AG04449 (cell line): ENCODE results near the gene GPATCH2L.

ENCODE experiments used
- CTCF ChIA-PET: fragments of 350-600 bp; formaldehyde crosslinking; extraction: SDS; loops from one replicate; lab custom pipeline; 2021; ENCODE audit warnings: antibody characterized with exemption; lab: Yijun Ruan, JAX
- POLR2A ChIA-PET: fragments of 400-600, 350-600 bp; formaldehyde crosslinking; extraction: SDS; loops from one replicate; lab custom pipeline; 2020; ENCODE audit warnings: antibody characterized with exemption, inconsistent platforms; lab: Yijun Ruan, JAX
- DNase-seq: peaks from one replicate; pipeline ENCODE4 v3.0.0-alpha.2; 2010; ENCODE audit warnings: low read depth, low spot score
- H3K4me3 ChIP-seq: 2 replicates; pipeline ENCODE4 v1.5.1; 2011; ENCODE audit warnings: low read depth, mild to moderate bottlenecking, control low read depth, low read length
- CTCF ChIP-seq: IDR thresholded peaks from one replicate; pipeline ENCODE4 v1.5.1; 2011; ENCODE audit warnings: mild to moderate bottlenecking, moderate library complexity, low read length, control low read depth, inconsistent platforms; ENCODE audit not compliant: insufficient read depth; ENCODE audit errors: missing control alignments

GPATCH2L gene

DNA sequence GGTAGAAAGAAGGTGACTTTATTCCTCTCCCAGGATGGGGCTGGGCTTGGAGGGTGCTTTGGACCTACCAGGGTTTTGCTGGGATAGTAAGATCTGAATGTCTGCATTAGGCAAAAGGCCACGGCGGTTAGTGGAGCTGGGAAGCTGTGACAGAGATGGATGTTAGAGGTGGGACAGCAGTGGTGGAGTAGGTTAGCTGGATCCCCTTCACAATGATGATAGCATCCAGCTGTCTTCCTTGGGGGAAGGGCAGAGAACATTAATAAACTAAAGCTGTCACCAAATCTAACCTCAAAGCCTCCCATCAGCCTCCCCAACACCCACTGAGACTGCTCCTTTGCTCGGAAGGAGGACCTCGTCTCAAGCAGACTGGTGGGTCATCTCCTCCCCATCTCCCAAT lies 104.8 kb downstream of the GPATCH2L start:
- CTCF ChIA-PET = no interaction called here
- no peak for DNase-seq
- POLR2A ChIA-PET = no interaction called here
- TF ChIP-seq CTCF = no peak
- H3K4me3 ChIP-seq = no peak overlapping the region

DNA sequence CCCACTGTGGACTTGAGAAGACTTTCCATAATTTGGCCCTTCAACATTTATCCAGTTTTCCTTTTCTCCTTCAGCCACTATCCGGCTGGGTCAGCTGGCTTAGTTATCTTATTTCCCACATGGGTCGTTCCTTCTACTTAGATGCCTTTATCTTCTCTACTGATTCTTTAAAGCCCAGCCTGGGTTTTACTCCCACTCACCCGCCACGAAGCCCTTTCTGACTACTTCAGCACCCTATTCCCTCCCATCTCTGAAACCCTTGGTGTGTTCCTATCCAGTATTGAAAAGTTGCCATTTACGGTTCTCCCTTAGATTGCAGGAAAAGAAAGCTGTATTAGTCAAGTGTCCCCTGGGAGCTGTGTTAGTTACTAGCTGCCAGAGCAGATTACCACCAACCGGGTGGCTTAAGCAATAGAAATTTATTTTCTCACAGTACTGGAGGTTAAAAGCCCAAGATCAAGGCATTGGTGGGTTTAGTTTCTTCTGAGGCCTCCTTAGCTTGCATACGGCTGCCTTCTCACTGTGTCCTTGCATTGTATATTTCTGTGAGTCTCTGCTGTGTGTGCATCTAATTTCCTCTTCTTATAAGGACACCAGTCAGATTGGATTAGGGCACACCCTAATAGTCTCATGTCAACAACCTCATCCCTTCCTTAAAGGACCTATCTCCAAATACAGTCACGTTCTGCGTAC lies 105.5 kb downstream of the GPATCH2L start:
- ChIA-PET CTCF (interaction anchor here (1.0 kb wide), 1 partner anchor 10 kb away, joined by 3 read pairs; no protein-coding TSS in a partner anchor), POLR2A (no interaction called here)
- no peak overlapping the region for H3K4me3 ChIP-seq
- DNase-seq = peak; percentile 10
- no peak for TF ChIP-seq CTCF

GRCh38 chr14:76257842-76258397 lies 106.2 kb downstream of the GPATCH2L start:
- DNase-seq = no peak

GRCh38 chr14:76259029-76259735 lies 107.5 kb downstream of the GPATCH2L start:
- POLR2A ChIA-PET = no interaction called here
- H3K4me3 ChIP-seq = no peak overlapping the region
- DNase-seq = no peak
- CTCF ChIA-PET = interaction anchor here (1.6 kb wide), 1 partner anchor 93 kb away, joined by 5 read pairs; no protein-coding TSS in a partner anchor
- TF ChIP-seq CTCF = no peak

More at GRCh38 chr14:76257842-76258397, 106.2 kb downstream of the GPATCH2L start:
- ChIA-PET CTCF (interaction anchor here (1.0 kb wide), 1 partner anchor 10 kb away, joined by 3 read pairs; no protein-coding TSS in a partner anchor), POLR2A (no interaction called here)
- H3K4me3 ChIP-seq = no peak overlapping the region
- no peak for TF ChIP-seq CTCF

DNA sequence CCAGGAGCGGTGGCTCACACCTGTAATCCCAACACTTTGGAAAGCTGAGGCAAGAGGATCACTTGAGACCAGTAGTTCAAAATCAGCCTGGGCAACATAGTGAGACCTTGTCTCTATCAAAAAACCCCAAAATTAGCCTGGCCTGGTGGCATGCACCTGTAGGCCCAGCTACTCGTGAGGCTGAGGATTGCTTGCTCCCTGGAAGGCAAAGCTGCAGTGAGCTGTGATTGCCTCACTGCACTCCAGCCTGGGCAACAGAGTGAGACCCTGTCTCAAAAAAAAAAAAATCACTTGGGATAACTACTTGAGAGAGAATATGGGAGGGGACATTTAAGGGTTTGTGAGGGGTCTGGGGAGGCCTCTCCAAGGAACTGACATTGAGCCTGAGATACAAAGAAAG lies 109.0 kb downstream of the GPATCH2L start:
- DNase-seq = no peak
- ChIA-PET CTCF (no interaction called here), POLR2A (no interaction called here)
- no peak overlapping the region for H3K4me3 ChIP-seq
- TF ChIP-seq CTCF = no peak

- peak; percentile 26 for DNase-seq
- ChIA-PET POLR2A (no interaction called here), CTCF (no interaction called here)
- H3K4me3 ChIP-seq = no peak overlapping the region
- no peak for TF ChIP-seq CTCF
These were observed 109.7 kb downstream of the GPATCH2L start for GRCh38 chr14:76261371-76261811.
